SK-N-MC (cell line): Measurements from ENCODE around the gene MRPL21.
A peak's percentile ranks its signal among the peaks of the same experiment; 100 is the strongest.

Experiments used
- DNase-seq: peaks from one replicate; pipeline ENCODE4 v3.0.0-alpha.2; 2011; ENCODE audit warnings: low read depth, low spot score
- H3K27ac ChIP-seq: fragments of 200-600 bp; sonication (generic); 2 replicates; pipeline ENCODE4 v1.5.1; 2016; ENCODE audit warnings: mixed run types
- H3K36me3 ChIP-seq: fragments of 200-600 bp; sonication (generic); 2 replicates; pipeline ENCODE4 v1.6.1; 2017; ENCODE audit warnings: antibody characterized with exemption, low read length, mixed read lengths; ENCODE audit not compliant: insufficient read depth
- H3K4me3 ChIP-seq: fragments of 200-600 bp; sonication (generic); 2 replicates; pipeline ENCODE4 v1.5.1; 2016
- H3K9ac ChIP-seq: fragments of 200-600 bp; sonication (generic); 2 replicates; pipeline ENCODE4 v1.8.0; 2017; ENCODE audit warnings: mixed run types, mixed read lengths; ENCODE audit not compliant: insufficient read length
- H3K9me3 ChIP-seq: fragments of 200-600 bp; sonication (generic); 2 replicates; pipeline ENCODE4 v1.6.1; 2017; ENCODE audit warnings: low read depth, mild to moderate bottlenecking, antibody characterized with exemption, low read length, moderate library complexity, mixed read lengths
- EZH2 ChIP-seq: fragments of 200-600 bp; sonication (generic); IDR thresholded peaks from one replicate; pipeline ENCODE4 v1.6.1; 2017; ENCODE audit warnings: antibody characterized with exemption
- FOXP2 ChIP-seq: optimal IDR thresholded peaks from 2 replicates; pipeline ENCODE3; 2011; ENCODE audit warnings: mild to moderate bottlenecking, moderate library complexity; ENCODE audit not compliant: insufficient read depth; ENCODE audit errors: extremely low read length, control extremely low read depth
- POLR2AphosphoS5 ChIP-seq: IDR thresholded peaks from 2 replicates; pipeline ENCODE4 v1.6.1; 2012; ENCODE audit warnings: mild to moderate bottlenecking, low read depth, low read length, borderline replicate concordance

The MRPL21 gene

GRCh38 chr11:68923614-68924013 lies 20.0 kb upstream of the MRPL21 start:
- no peak for DNase-seq
- TF ChIP-seq EZH2 = no peak
- TF ChIP-seq POLR2AphosphoS5 = no peak
- no peak for TF ChIP-seq FOXP2
- Histone ChIP-seq H3K9ac (no peak overlapping the region), H3K36me3 (peaks cover 91% of the 10 kb centered on the region), H3K9me3 (peaks cover 15% of the 10 kb centered on the region), H3K4me3 (no peak overlapping the region), H3K27ac (0 out of 2 replicates have a peak overlapping the region, but pooled peaks have one; percentile 25)

GRCh38 chr11:68916439-68916838 lies 12.8 kb upstream of the MRPL21 start:
- no peak overlapping the region for H3K4me3 ChIP-seq
- no peak for TF ChIP-seq FOXP2
- no peak overlapping the region for H3K9ac ChIP-seq
- peaks cover 70% of the 10 kb centered on the region for H3K36me3 ChIP-seq
- H3K9me3 ChIP-seq = no peaks in the 10 kb centered on the region
- no peak overlapping the region for H3K27ac ChIP-seq
- no peak for DNase-seq

GRCh38 chr11:68914761-68915160 lies 11.1 kb upstream of the MRPL21 start:
- no peak overlapping the region for H3K27ac ChIP-seq
- H3K36me3 ChIP-seq = peaks cover 71% of the 10 kb centered on the region
- no peaks in the 10 kb centered on the region for H3K9me3 ChIP-seq
- no peak overlapping the region for H3K4me3 ChIP-seq
- no peak for DNase-seq
- TF ChIP-seq EZH2 = no peak
- TF ChIP-seq POLR2AphosphoS5 = no peak
- TF ChIP-seq FOXP2 = no peak
- no peak overlapping the region for H3K9ac ChIP-seq

GRCh38 chr11:68913188-68913587 lies 9.6 kb upstream of the MRPL21 start:
- Histone ChIP-seq H3K36me3 (peaks cover 66% of the 10 kb centered on the region), H3K9me3 (no peaks in the 10 kb centered on the region), H3K27ac (no peak overlapping the region), H3K4me3 (no peak overlapping the region), H3K9ac (no peak overlapping the region)
- no peak for TF ChIP-seq FOXP2
- TF ChIP-seq POLR2AphosphoS5 = no peak
- TF ChIP-seq EZH2 = no peak
- no peak for DNase-seq

GRCh38 chr11:68912254-68912653 lies 8.6 kb upstream of the MRPL21 start:
- Histone ChIP-seq H3K27ac (no peak overlapping the region), H3K9me3 (no peaks in the 10 kb centered on the region), H3K4me3 (no peak overlapping the region), H3K9ac (no peak overlapping the region), H3K36me3 (peaks cover 64% of the 10 kb centered on the region)
- no peak for DNase-seq
- TF ChIP-seq POLR2AphosphoS5 (no peak), FOXP2 (no peak), EZH2 (no peak)

- TF ChIP-seq POLR2AphosphoS5 = no peak
- no peak for TF ChIP-seq EZH2
- TF ChIP-seq FOXP2 = no peak
- peaks cover 67% of the 10 kb centered on the region for H3K36me3 ChIP-seq
These were observed 8.1 kb upstream of the MRPL21 start for GRCh38 chr11:68911731-68912130.

GRCh38 chr11:68910965-68911364 lies 7.3 kb upstream of the MRPL21 start:
- no peak overlapping the region for H3K4me3 ChIP-seq
- DNase-seq = no peak
- no peak overlapping the region for H3K9ac ChIP-seq
- H3K36me3 ChIP-seq = peaks cover 63% of the 10 kb centered on the region; the same call in 1 of the 2 replicates
- H3K27ac ChIP-seq = no peak overlapping the region
- H3K9me3 ChIP-seq = no peaks in the 10 kb centered on the region
- TF ChIP-seq EZH2 (no peak), FOXP2 (no peak), POLR2AphosphoS5 (no peak)

More at GRCh38 chr11:68911731-68912130, 8.1 kb upstream of the MRPL21 start:
- H3K9ac ChIP-seq = no peak overlapping the region
- no peaks in the 10 kb centered on the region for H3K9me3 ChIP-seq
- no peak overlapping the region for H3K4me3 ChIP-seq
- no peak for DNase-seq
- H3K27ac ChIP-seq = no peak overlapping the region

- TF ChIP-seq FOXP2 (no peak), POLR2AphosphoS5 (no peak), EZH2 (no peak)
- Histone ChIP-seq H3K36me3 (peaks cover 45% of the 10 kb centered on the region; the same call in 1 of the 2 replicates), H3K9ac (no peak overlapping the region), H3K9me3 (no peaks in the 10 kb centered on the region), H3K4me3 (no peak overlapping the region), H3K27ac (no peak overlapping the region)
- DNase-seq = no peak
These were observed 4.6 kb upstream of the MRPL21 start for GRCh38 chr11:68908273-68908672.
